GM10248 (cell line): ENCODE results near the gene COX14.

Experiments
- CTCF ChIA-PET: fragments of 300-600 bp; sonication (Branson Sonifier 250); formaldehyde crosslinking; extraction: SDS; loops from one replicate; lab custom pipeline; 2021; ENCODE audit warnings: antibody characterized with exemption; lab: Yijun Ruan, JAX
- POLR2A ChIA-PET: fragments of 350-650 bp; sonication (Branson Sonifier 250); formaldehyde crosslinking; extraction: SDS; loops from one replicate; lab custom pipeline; 2020; ENCODE audit warnings: antibody characterized with exemption; lab: Yijun Ruan, JAX
- DNase-seq: peaks from one replicate; pipeline ENCODE4 v3.0.0; 2012; ENCODE audit errors: extremely low spot score
- TF ChIP-seq, protein P1 (sequence below): IDR thresholded peaks from 2 replicates; pipeline ENCODE4 v1.5.1; 2012; ENCODE audit warnings: mild to moderate bottlenecking, low read depth; ENCODE audit errors: extremely low read depth, missing control alignments, control extremely low read depth

COX14 gene

DNA sequence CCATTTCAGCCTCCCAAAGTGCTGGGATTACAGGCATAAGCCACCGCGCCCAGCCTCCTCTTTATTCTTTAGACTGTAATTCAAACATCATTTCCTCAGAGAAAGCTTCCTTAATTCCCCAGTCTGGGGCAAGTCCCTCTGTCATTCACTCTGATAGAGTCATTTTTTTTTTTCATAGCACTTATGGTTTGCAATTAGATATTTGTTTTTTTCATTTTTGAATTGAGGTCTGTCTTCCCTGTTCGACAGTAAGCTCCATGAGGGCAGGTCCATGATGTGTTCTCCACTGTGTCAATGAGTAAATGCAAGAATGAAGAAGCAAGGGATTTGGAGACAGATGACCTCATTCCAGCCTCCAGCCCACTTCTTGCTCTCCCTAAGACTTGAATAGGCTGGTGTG lies 42.5 kb upstream of the COX14 start:
- ChIA-PET POLR2A (no interaction called here), CTCF (interaction anchor here (0.8 to 15.1 kb wide), 31 partner anchors 8 to 321 kb away, joined by 3 to 243 read pairs (median 7); partner anchors contain the start of genes AQP6, ASIC1, COX14 and SMARCD1)

DNA sequence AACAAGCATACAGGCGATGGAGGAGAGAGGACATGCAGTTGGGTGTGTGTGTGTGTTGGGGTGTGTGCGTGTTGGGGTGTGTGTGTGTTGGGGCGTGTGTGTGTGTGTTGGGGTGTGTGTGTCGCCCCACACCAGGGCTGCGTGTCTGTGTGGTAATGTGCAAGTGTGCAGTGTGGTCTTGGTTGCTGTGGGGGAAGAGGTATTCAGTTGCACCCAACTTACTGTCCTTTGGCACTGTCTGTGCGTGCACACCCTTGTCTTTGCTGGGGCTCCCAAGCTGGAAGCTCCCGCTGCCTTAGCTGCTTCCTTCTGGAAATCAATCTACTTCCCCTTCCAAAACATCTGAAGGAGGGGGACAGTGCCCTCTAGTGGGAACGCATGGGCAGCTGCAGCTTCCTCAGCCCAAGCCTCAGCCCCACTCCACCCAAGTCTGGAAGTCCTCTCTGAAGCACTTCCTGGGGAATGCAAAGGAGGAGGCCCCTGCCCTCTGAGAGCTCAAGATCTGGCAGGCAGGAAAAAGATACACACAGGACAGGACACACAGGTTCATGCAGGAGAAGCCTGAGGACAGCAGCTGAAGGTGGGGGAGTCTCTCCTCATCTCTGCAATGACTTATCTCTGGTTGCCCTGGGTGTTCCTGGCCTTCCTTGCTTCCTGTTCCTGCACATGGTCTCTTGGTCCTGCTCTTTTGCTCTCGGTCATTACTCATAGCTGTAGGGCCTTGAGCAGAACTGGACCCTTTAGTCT lies 41.5 kb upstream of the COX14 start:
- POLR2A ChIA-PET = no interaction called here
- DNase-seq = peak; percentile 77
- TF ChIP-seq, protein P1, sequence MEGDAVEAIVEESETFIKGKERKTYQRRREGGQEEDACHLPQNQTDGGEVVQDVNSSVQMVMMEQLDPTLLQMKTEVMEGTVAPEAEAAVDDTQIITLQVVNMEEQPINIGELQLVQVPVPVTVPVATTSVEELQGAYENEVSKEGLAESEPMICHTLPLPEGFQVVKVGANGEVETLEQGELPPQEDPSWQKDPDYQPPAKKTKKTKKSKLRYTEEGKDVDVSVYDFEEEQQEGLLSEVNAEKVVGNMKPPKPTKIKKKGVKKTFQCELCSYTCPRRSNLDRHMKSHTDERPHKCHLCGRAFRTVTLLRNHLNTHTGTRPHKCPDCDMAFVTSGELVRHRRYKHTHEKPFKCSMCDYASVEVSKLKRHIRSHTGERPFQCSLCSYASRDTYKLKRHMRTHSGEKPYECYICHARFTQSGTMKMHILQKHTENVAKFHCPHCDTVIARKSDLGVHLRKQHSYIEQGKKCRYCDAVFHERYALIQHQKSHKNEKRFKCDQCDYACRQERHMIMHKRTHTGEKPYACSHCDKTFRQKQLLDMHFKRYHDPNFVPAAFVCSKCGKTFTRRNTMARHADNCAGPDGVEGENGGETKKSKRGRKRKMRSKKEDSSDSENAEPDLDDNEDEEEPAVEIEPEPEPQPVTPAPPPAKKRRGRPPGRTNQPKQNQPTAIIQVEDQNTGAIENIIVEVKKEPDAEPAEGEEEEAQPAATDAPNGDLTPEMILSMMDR = peak; percentile 89
- CTCF ChIA-PET = interaction anchor here (0.6 to 15.1 kb wide), 66 partner anchors 8 to 570 kb away, joined by 3 to 243 read pairs (median 4); partner anchors contain the start of genes AQP6, ASIC1, CERS5 and COX14

More for the DNA sequence above, 42.5 kb upstream of the COX14 start:
- DNase-seq = no peak
- TF ChIP-seq, protein P1 = no peak

DNA sequence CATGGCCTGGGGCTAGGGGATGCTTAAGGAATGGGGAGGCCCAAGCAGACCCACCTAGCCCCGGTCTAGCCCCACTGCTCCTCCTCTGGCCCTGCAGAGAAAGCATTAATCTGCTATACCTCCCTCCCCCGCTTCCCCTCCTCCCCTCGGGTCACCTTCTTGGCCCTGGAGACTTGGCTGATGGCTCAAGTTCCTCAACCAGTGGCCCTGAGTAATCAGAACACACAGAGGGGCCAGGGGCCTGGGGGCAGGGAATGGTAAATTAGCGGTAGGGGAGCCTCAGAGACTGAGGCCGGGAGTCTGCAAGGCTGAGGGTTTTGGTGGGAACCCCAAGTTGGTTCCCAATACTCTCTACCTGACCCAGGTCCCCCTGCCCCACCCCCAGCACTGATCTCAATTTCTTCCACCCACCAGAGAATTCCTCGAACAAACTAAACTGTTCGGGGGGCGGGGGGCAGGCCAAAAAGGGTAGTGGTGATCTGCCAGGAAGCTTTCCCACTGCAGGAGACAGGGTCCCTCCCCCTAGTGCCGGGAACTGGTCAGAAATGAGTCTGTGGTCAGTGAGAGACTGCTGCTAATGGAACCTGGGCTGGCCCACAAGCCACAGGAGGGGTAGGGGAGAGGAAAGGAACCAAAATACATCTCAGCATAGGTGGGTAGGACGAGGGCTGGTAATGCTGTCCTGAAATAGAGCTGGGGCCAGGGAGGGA lies 39.7 kb upstream of the COX14 start:
- TF ChIP-seq, protein P1 = no peak
- DNase-seq = no peak
- ChIA-PET CTCF (interaction anchor here (1.1 to 15.1 kb wide), 12 partner anchors 8 to 126 kb away, joined by 3 to 243 read pairs (median 14); partner anchors contain the start of gene SMARCD1), POLR2A (no interaction called here)

DNA sequence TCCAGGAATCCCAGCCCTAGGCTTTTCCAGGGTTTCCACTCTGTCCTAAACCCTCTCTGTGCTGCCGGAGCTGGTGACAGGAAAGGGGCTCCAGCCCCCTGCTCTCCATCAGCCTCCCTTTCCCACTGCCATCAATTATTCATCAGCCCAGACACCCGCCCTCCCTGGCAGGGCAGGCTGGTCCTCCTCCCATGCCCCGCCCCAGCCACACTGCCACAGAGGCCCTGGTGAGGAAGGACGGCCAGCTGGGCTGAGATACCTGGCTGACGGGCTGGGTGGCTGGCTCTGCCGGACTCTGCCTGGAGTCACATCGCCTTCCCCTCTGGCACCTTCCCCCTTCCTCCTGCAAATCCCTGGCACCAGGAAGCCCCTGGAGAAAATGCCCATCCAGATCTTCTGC lies 38.8 kb upstream of the COX14 start:
- DNase-seq = no peak
- TF ChIP-seq, protein P1 = no peak
- POLR2A ChIA-PET = no interaction called here
- CTCF ChIA-PET = interaction anchor here (1.1 to 15.1 kb wide), 10 partner anchors 8 to 241 kb away, joined by 3 to 243 read pairs (median 23); partner anchors contain the start of genes COX14 and SMARCD1

DNA sequence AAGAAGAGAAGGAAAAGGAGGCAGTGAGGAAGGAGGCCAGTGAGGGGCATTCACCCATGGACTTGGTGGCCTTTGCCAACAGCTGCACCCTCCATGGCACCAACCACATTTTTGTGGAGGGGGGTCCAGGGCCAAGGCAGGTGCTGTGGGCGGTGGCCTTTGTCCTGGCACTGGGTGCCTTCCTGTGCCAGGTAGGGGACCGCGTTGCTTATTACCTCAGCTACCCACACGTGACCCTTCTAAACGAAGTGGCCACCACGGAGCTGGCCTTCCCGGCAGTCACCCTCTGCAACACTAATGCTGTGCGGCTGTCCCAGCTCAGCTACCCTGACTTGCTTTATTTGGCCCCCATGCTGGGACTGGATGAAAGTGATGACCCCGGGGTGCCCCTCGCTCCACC lies 38.3 kb upstream of the COX14 start:
- ChIA-PET CTCF (interaction anchor here (0.8 to 15.1 kb wide), 24 partner anchors 7 to 564 kb away, joined by 3 to 243 read pairs (median 6); partner anchors contain the start of genes ASIC1, COX14 and SMARCD1), POLR2A (no interaction called here)
- DNase-seq = no peak
- TF ChIP-seq, protein P1 = no peak
